GM21528 (cell line): ENCODE measurements around the gene DUSP22.

ENCODE experiments used
- ATAC-seq: cut with Tn5 transposase; IDR thresholded peaks from one replicate; pipeline ENCODE4 v1.9.1; 2021; ENCODE audit warnings: mild to moderate bottlenecking, moderate library complexity; ENCODE audit not compliant: unreplicated experiment, low FRiP score

DUSP22 gene

DNA sequence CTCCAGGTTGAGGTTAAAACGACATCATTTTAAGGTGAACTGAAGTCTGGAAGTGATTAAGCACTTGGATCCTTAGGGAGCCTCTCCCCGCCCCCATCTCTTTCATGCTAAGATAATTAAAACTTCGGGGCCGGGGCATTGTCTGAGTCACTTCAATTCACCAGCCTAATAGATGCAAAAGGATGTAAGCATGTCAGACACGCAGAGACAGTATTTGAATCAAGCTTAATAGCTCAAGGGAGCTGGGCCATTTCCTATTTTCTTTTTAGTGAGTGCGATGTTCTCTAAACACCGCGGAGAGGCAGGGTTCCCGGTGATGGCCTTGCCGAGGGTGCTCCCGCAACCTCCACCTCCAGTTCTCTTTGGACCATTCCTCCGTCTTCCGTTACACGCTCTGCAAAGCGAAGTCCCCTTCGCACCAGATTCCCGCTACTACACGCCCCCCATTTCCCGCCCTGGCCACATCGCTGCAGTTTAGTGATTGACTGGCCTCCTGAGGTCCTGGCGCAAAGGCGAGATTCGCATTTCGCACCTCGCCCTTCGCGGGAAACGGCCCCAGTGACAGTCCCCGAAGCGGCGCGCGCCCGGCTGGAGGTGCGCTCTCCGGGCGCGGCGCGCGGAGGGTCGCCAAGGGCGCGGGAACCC lies 98.7 kb downstream of the DUSP22 start:
- peak; percentile 12 for ATAC-seq

DNA sequence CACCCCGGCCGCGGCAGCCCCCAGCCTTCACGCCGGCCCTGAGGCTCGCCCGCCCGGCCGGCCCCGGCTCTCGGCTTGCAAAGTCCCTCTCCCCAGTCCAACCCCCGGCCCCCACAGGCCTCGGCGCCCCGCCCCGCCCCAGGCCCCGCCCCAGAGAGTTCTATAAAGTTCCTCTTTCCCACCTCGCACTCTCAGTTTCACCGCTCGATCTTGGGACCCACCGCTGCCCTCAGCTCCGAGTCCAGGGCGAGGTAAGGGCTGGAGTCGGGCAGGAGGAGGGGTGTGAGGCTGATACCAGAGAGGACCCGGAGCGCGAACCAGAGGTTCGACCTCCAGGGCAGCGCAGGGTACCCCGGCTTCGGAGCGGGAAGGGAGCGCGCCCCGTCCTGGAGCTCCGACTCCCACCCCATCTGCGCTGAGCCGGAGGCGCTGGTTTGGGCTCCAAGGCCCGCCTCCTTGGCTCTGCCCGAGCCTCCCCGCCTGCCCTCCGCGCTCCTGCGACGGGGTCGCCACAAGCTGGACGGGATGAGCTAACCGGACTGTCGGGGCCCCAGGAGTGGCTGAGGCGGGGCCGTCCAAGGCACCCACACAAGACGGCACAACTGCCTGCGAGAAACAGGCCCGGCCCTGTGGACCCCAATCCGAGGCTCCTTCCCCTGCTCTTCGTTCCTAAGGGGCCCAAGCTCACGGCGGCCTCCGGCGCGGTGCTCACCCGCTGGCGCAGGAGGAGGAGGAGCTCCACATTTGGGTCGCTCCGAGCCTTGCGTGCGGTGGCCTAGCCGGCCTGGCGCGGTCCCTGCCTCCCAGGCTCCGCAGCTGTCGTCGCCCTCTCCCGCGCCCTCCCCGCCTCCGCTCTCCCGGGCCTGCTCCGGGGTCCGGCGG lies 99.5 kb downstream of the DUSP22 start, which contains the start of gene IRF4:
Gene IRF4 (plus strand): TSS at position 194 of the 882 bp plus-strand sequence. CDS start 1,401 bp downstream, outside the sequence.
- peak; percentile 50 for ATAC-seq

DNA sequence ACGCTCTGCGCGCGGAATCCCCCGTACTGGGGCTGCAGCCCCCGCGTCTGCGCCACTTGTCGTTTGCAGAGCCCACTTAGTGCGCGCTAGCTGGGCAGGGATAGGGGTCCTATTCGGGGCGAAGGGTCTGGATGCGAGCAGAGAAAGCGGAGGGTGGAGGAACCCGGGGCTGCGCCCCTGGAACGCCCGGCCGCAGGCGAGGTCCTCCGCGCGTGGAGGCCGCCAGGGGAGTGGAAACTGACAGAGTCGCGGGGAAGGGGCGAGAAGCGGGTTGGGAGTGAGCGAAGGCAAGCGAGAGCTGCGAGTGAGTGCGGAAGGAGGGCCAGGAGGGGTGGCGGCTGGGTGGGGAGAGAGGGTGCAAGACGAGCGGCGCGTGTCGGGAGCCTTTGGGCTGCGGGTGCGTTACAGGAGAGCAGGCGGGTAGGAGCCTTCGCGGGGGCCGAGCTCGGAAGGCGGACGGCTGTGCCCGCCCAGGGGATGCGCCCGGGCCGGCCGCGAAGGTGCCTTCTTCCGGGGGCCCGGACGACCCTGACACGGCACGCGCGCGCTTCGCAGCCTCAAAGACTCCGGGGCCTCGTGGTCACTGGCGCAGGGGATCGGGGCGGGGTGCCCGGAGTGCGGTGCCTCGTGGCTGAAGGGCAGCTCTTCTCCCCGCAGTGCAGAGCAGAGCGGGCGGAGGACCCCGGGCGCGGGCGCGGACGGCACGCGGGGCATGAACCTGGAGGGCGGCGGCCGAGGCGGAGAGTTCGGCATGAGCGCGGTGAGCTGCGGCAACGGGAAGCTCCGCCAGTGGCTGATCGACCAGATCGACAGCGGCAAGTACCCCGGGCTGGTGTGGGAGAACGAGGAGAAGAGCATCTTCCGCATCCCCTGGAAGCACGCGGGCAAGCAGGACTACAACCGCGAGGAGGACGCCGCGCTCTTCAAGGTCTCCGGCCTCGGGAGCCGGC lies 100.4 kb downstream of the DUSP22 start:
- ATAC-seq, result no peak

DNA sequence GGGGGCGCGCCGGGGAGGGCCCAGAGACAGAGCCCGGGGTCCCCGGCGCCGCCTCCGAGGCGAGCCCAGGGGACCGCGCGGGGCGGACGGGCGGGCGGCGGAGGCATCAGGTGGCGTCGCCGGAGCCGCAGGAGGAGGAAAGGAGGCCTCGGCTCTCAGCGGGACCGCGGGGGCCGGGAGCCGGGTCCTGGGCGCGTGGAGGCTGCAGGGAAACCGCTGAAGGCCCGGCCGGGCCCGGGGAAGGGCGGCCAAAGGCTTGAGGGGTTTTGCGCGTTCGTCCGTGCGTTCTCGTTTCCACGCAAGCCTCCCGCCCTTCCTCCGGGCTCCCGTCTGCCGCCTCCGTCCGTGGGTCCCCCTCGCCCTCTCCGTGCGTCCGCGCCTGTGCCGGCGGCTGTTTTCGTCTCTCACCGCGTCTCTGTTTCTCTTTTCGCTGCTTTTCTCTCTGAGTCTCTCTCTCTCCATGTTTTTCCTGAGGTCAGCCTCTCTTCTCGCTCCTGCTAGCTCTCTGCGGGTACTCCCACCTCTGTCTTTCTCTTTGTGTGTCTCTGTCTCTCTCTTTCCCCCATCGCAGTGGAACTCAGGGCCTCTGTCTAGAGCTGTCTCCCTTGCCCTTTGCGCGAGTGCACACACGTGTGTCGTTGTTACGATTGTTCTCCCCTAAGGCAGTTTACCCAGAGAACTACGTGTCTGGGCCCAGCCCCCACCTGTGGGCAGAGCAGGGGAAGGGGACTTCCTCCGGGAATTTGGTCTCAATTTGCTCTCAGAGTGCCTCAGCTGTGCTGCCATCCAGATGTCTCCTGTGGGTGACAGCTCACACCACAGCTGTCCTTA lies 101.3 kb downstream of the DUSP22 start:
- no peak for ATAC-seq

DNA sequence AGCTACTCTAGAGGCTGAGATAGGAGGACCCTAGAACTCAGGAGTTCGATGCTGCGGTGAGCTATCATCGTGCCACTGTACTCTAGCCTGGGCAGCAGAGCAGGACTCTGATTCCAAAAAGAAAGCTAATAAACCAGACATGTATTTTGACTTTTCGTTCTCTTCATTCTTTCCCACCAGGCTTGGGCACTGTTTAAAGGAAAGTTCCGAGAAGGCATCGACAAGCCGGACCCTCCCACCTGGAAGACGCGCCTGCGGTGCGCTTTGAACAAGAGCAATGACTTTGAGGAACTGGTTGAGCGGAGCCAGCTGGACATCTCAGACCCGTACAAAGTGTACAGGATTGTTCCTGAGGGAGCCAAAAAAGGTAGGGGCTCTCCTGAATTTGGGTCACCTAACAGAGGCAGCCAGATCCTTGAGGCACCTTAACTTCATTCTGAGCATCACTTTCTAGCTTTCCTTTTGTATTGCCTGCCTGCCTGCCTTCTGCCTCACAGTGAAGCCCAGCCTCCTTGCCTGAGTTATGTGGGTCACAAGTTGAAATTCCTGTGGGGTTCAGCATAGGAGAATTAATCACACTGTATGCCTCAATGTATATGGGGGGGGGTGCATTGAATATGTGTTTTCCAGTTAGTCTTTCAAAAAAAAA lies 102.5 kb downstream of the DUSP22 start:
- ATAC-seq, result no peak

DNA sequence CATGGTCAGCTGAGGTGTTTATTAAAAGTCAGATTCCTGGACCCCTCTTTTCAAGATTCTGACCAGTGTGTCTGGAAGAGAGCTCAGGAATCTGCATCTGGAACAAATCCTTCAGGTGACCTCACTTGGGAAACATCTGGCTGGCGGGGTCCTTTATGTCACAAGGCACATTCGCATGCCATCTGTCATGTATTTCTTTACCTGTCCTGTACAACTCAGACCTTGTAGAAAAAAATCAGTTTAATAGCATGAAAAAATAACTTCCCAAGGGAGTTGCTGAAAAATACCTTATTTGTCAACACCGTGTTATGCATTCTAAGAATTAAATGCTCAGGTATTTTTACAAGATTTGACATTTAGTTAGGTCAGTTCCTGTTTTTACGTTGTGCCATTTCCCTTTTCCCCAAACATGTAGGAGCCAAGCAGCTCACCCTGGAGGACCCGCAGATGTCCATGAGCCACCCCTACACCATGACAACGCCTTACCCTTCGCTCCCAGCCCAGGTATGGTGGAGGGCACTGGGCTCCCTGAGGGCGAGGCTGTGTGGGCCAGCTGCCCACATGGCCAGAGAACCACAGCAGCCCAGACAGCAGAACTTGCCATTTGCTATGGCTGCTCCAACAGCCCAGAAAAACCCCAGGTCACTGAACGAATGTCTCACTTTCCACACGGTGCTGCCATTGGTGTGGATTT lies 103.3 kb downstream of the DUSP22 start:
- no peak for ATAC-seq

DNA sequence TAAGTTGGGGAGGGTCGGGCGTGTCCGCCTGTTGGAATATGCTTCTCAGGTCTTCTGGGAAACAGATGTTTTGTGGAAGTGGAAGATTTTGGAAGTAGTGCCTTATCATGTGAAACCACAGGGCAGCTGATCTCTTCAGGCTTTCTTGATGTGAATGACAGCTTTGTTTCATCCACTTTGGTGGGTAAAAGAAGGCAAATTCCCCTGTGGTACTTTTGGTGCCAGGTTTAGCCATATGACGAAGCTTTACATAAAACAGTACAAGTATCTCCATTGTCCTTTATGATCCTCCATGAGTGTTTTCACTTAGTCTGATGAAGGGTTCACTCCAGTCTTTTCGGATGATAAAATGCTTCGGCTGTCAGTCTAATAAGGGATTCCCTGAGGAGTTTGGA lies 103.8 kb downstream of the DUSP22 start:
- ATAC-seq, result no peak

DNA sequence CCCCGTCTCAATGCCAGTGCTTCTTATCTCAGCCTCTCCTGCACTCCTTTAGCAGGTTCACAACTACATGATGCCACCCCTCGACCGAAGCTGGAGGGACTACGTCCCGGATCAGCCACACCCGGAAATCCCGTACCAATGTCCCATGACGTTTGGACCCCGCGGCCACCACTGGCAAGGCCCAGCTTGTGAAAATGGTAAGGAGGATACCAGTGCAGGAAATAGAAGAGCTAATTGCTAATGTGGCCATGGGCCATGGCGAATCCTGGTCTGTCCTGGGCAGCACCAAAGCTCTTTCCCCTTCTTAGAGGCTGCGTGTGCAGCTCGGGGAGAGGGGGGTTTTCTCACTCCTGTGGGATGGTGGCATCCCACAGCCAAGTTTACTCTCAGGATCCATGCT lies 104.8 kb downstream of the DUSP22 start:
- no peak for ATAC-seq

DNA sequence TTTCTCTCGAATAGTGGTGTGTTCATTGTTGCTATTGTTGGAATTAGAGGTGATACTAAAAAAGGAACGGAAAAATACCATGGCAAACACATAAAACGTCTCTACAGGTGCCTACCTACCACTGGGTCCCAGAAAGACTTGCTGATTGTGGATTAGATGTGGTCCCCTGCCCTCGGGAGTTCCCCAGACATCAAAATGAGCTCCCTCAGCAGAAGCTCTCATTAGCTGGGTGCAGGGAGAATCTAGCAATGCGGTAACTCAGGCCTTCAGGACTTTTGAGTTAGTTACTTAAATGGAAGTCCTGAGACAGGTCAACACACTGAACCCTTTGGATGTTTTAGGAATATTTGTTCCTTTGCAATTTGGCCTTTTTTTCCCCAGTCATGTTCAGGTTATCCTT lies 105.3 kb downstream of the DUSP22 start:
- no peak for ATAC-seq

DNA sequence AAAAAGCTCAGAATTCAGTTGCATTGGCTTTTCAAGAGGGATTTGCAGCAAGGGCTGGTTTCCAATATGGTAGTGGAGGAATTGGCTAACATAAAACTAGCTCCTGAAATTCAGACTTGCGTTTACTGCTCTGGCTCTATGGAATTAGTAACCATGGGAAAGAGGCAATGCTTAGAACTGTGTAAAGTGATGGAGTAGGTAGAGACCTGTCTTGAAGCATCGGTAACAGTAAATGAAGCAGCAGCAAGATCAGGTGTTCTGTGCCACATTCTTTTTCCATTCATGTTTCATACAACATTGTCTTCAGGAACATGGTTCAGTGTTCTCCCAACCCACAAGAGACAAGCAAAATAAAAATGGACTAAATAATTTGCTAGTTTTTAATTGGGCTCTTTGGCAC lies 105.8 kb downstream of the DUSP22 start:
- no peak for ATAC-seq

DNA sequence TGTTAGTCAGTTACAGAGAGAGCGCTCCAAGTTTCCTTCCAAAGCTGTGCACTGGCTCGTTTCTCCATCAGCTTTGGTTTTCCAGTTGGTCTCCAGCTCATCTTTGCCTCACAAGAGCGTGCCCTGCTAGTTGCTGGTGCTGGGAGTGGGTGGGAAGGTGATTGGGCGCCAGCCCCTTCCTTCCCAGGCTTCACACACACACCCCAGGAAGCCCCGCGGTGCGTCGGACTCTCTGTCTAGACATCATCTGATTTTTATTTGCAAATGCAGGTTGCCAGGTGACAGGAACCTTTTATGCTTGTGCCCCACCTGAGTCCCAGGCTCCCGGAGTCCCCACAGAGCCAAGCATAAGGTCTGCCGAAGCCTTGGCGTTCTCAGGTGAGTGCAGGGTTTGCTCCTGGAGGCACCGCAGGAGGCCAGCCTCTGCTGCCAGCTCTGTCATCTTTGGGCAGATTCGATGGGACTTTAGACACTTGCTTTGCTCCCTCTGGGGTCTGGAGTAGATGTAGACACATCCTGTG lies 106.3 kb downstream of the DUSP22 start:
- ATAC-seq, result no peak

DNA sequence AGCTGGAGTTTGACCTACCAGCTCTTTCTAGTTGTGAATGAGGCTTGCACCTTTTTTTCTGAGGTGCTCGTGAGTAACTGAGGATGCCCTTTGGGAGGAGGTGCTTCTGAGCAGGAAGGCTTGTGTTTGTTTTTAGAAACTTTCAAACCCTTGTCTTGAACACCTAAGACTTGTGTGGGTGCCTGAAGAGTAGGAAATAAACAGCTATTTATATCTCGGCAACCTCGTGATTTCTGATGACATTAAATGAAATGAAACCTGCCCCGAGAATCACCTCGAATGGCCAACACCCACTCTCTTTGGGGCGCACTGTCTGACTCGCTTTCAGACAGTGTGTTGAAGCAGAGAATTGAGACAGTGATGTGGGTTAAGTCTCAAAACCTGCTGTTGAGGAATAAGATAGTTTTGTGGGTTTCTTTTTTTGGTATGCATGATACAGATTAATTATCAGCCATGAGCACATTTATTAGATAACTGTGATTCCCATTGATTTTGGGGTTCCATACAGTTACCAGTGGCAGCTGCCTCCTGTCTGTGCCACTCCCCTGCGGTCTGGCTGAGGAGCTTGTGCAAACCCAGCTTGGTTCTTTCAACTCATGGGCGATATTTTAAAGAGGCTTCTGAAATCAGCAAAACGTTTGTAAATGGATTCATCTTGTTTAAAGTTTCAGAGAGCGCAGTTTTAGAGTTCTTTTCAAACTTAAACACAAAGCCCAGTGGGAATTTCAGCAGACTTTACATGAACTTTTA lies 107.7 kb downstream of the DUSP22 start:
- ATAC-seq, result no peak

DNA sequence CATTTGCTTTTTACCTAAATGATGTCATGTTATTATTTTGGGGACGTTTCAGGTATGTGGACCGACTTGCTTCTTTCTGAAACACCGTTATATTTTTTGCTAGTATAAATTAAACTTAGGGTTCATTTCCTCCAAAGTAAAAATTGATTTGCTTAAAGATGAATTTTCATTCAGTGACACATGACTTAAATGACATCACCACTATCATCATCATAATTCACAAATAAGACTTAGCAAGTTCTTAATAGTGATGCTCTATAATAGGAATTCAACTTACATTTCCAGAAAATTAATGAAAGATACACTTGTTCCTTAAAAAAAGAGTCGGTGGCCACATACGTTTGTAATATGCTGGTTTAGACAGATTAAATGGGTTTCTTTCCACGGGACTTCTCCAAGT lies 108.5 kb downstream of the DUSP22 start:
- no peak for ATAC-seq
